Stimulated activated naive B cell treated with anti-CD40 and anti-IgM and Interleukin-4, amounts not matched to agents 10 μg/mL and 1 μg/mL and 100 μg/mL, for 72 hours (primary cell): ENCODE measurements around the gene KIF3B.
A peak's percentile ranks its signal among the peaks of the same experiment; 100 is the strongest.

ENCODE experiments used
- ATAC-seq, 2 donors: fragments of 150-1000 bp; cut with Tn5 transposase; replicated peaks; 2 replicates each; pipeline ENCODE4 v1.10.0; 2021; ENCODE audit warnings: moderate library complexity in 1 of 2
- DNase-seq: peaks from one replicate; pipeline ENCODE4 v3.0.0; 2021
- H3K27ac Mint-ChIP-seq: one replicate; pipeline ENCODE4 v1.8.0; 2022; ENCODE audit warnings: mild to moderate bottlenecking, mixed read lengths
- H3K27me3 Mint-ChIP-seq, 2 donors: one replicate each; pipeline ENCODE4 v1.8.0; 2022; ENCODE audit warnings: mixed read lengths in 2 of 2
- H3K36me3 Mint-ChIP-seq, 2 donors: one replicate each; pipeline ENCODE4 v1.8.0; 2022; ENCODE audit warnings: mixed read lengths in 2 of 2, mild to moderate bottlenecking in 1 of 2
- H3K4me1 Mint-ChIP-seq, 2 donors: one replicate each; pipeline ENCODE4 v1.8.0; 2022; ENCODE audit warnings: mixed read lengths in 2 of 2, mild to moderate bottlenecking in 1 of 2
- H3K4me3 Mint-ChIP-seq, 2 donors: one replicate each; pipeline ENCODE4 v1.8.0; 2022; ENCODE audit warnings: mild to moderate bottlenecking in 2 of 2, mixed read lengths in 2 of 2, moderate library complexity in 1 of 2
- H3K9me3 Mint-ChIP-seq, 2 donors: one replicate each; pipeline ENCODE4 v1.8.0; 2022; ENCODE audit warnings: mixed read lengths in 2 of 2, mild to moderate bottlenecking in 1 of 2

Gene KIF3B

DNA sequence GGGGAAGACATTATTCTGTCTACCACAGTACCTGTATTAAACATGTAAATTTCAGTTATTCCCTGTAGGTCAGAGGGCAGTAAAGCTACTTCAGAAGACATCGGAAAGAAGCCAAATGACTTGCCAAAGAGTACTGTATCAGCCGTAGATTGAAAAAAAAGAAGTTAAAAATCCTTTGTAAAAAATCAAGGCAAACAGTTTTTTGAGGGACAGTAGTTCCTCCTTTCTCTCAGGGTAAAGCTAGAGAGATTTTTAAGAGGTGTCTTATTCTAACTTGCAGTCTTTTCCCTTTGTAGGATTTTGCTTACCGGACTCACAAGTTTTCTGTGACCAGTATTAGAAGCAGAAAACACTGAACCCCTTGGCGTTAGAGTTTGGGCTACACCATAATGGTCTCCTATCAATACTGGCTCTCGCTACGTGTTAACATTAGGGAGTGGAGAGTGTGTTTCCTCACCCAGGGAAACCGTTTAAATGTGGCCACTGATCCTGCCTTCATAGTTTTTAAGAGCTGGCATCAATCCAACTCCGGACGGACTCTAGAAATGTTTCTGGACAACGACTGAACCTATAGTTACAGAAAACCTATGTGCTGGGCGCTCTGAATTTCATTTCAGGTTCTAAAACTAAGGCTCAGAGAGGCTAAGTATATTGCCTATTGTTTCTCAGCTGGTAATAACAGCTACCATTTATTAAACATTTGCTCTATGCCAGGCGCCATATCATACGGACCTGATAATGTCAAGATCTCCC is 79.3 kb downstream of the KIF3B start:
- peak overlapping the region; percentile 98 to 99 for H3K4me3 Mint-ChIP-seq

DNA sequence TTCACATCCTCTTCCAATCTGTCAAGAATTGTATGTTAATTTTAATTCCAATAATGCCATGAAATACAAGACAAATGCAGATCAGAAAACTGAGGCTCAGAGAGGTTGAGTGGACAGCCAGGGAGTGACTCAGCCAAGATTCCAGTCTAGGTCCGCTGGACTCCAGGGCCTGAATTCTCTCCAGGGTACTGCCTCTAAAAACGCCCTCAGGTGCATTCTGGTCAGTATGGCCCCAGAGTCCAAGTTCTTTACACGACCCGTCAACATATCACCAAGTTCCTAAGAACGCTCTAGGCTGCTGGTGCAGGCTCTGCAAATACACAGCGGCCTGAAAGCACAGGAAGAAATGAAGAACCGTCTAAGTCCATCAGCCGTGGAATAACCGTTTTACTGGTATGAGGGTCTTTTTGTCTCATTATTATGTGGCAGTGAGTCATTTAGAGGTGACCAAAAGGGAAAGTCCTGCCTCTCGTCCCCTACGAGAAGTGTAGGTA is 80.0 kb downstream of the KIF3B start:
- peaks cover 9 to 21% of the 10 kb centered on the region in 2 donors for H3K36me3 Mint-ChIP-seq
- H3K4me3 Mint-ChIP-seq, result peak overlapping the region; percentile 98 to 99
- DNase-seq, result no peak
- peak overlapping the region; percentile 100 for H3K27ac Mint-ChIP-seq
- peaks cover 36 to 69% of the 10 kb centered on the region in 2 donors for H3K4me1 Mint-ChIP-seq
- no peak for ATAC-seq
- no peaks in the 10 kb centered on the region for H3K9me3 Mint-ChIP-seq
- no peaks in the 10 kb centered on the region for H3K27me3 Mint-ChIP-seq

More for the DNA sequence above, 79.3 kb downstream of the KIF3B start:
- Mint-ChIP-seq H3K36me3 (peaks cover 9 to 20% of the 10 kb centered on the region in 2 donors), H3K4me1 (peaks cover 32 to 63% of the 10 kb centered on the region in 2 donors), H3K27ac (peak overlapping the region; percentile 100), H3K9me3 (no peaks in the 10 kb centered on the region), H3K27me3 (no peaks in the 10 kb centered on the region)
- no peak for ATAC-seq
- no peak for DNase-seq

DNA sequence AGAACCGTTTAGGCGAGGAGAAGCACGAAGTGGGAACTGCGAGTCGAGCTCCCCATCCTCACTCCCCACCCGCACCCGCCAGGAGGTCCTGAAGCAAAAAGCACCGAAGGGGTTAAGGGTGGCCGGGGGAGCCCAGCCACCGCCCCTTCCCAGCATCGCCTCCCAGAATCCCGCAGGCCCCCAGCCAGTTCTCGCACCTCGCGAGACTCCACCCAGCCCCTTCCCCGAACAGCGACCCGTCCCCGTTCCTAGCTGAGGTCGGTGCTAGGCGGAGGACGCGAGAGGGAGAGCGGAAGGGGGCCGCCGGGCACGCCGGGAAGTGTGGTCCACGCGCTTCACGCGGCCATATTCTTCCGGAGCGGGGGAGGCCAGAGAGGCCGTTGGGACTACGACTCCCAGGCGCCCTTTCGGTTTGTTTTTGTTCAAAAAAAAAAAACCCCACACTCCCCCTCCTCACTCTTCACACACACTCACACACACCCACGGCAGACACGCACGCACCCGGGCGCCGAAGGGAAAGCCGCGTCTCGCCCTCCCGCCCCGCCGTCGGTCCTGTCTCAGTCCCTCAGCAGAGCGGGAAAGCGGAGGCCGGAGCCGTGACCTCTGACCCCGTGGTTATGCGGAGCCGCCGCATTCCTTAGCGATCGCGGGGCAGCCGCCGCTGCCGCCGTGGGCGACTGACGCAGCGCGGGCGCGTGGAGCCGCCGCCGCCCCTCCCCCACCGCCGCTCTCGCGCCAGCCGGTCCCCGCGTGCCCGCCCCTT is 80.6 kb downstream of the KIF3B start, which contains the start of gene ASXL1:
Gene ASXL1, plus strand, starts transcription at position 463 of the 763 bp plus-strand sequence. CDS start 445 bp downstream, outside the sequence.
- H3K9me3 Mint-ChIP-seq, result no peaks in the 10 kb centered on the region
- H3K27me3 Mint-ChIP-seq, result no peaks in the 10 kb centered on the region

GRCh38 chr20:32358632-32358882 is 81.1 kb downstream of the KIF3B start:
- DNase-seq (no peak), ATAC-seq (no peak)
- Mint-ChIP-seq H3K27ac (no peak overlapping the region), H3K27me3 (no peaks in the 10 kb centered on the region), H3K4me1 (peaks cover 45 to 81% of the 10 kb centered on the region in 2 donors), H3K4me3 (peak overlapping the region; percentile 91), H3K9me3 (no peaks in the 10 kb centered on the region), H3K36me3 (peaks cover 9 to 21% of the 10 kb centered on the region in 2 donors)

More for the DNA sequence above, 80.6 kb downstream of the KIF3B start, which contains the start of gene ASXL1:
- Mint-ChIP-seq H3K36me3 (peaks cover 9 to 21% of the 10 kb centered on the region in 2 donors), H3K27ac (peak within 1 kb of the TSS; percentile 100), H3K4me3 (peak within 1 kb of the TSS; percentile 98 to 99), H3K4me1 (peaks cover 41 to 76% of the 10 kb centered on the region in 2 donors)
- peak; percentile 82 to 87 for ATAC-seq
- DNase-seq, result peak; percentile 97

- peak; percentile 64 for DNase-seq
- peaks cover 9 to 18% of the 10 kb centered on the region in 2 donors for H3K36me3 Mint-ChIP-seq
- H3K4me3 Mint-ChIP-seq, result peak overlapping the region; percentile 91
- ATAC-seq, result peak; percentile 12 to 28
- no peaks in the 10 kb centered on the region for H3K9me3 Mint-ChIP-seq
- H3K27me3 Mint-ChIP-seq, result no peaks in the 10 kb centered on the region
- H3K4me1 Mint-ChIP-seq, result peaks cover 48 to 81% of the 10 kb centered on the region in 2 donors
- H3K27ac Mint-ChIP-seq, result peak overlapping the region; percentile 91
Measured at GRCh38 chr20:32358883-32359632, 81.6 kb downstream of the KIF3B start.

- Mint-ChIP-seq H3K4me1 (peaks cover 46 to 78% of the 10 kb centered on the region in 2 donors), H3K27me3 (no peaks in the 10 kb centered on the region), H3K9me3 (no peaks in the 10 kb centered on the region), H3K27ac (peak overlapping the region; percentile 91), H3K36me3 (peaks cover 9 to 18% of the 10 kb centered on the region in 2 donors), H3K4me3 (peak overlapping the region; percentile 91)
- DNase-seq (no peak), ATAC-seq (no peak)
Measured at GRCh38 chr20:32359633-32360332, 82.3 kb downstream of the KIF3B start.

GRCh38 chr20:32360333-32360634 is 82.8 kb downstream of the KIF3B start:
- no peak for ATAC-seq
- H3K4me3 Mint-ChIP-seq, result peak overlapping the region; percentile 91
- no peak for DNase-seq
- peaks cover 9 to 18% of the 10 kb centered on the region in 2 donors for H3K36me3 Mint-ChIP-seq
- peak overlapping the region; percentile 91 for H3K27ac Mint-ChIP-seq
- no peaks in the 10 kb centered on the region for H3K9me3 Mint-ChIP-seq
- peaks cover 47 to 78% of the 10 kb centered on the region in 2 donors for H3K4me1 Mint-ChIP-seq
- H3K27me3 Mint-ChIP-seq, result no peaks in the 10 kb centered on the region

DNA sequence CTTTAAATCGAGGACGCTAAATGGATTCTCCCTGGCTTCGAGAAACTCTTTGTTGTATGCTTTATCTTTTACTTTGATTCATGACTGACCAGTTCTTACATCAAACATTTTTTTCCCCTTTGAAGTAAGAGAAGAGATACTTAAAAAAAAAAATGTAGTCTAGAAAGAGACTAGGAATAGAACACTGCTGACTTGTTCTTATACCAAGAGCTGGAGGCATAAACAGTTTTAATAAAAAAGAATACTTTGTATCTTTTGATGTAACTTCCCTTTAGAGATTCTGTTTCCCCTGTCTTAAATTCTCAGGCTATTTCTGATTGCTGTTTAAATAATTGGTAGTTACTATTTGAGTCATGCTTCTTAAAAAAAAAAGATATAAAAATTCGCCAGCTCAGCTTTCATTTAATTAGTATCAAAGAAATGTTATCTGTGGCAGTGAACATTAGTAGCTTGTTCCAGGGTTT is 85.5 kb downstream of the KIF3B start:
- no peak for DNase-seq
- Mint-ChIP-seq H3K4me3 (peak overlapping the region; percentile 9 to 26), H3K36me3 (peaks cover 11 to 30% of the 10 kb centered on the region in 2 donors)

DNA sequence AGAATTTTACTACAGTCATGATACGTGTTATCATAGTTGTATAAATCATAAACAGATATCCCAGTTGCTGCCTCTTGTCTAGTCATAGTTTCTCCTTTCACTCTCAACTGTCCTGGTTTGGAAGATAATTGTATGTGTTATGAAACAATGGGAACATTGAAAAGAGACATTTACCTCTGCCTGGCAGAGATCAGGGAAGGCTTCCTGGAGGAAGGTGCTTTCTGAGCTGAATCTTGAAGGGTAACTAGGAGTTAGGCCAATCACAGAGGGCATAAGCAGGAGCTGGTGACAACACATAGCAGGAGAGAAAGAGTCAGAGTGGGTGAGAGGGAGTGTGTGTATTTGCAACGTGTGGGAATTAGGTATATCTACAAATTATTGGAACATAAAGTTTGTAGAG is 86.0 kb downstream of the KIF3B start:
- Mint-ChIP-seq H3K27ac (peak overlapping the region; percentile 84), H3K36me3 (peaks cover 11 to 30% of the 10 kb centered on the region in 2 donors), H3K4me1 (peaks cover 56 to 84% of the 10 kb centered on the region in 2 donors), H3K27me3 (no peaks in the 10 kb centered on the region), H3K9me3 (no peaks in the 10 kb centered on the region), H3K4me3 (peak overlapping the region in 1 of 2 donors; percentile 26)
- DNase-seq (no peak), ATAC-seq (no peak)

More for the DNA sequence above, 85.5 kb downstream of the KIF3B start:
- H3K9me3 Mint-ChIP-seq, result no peaks in the 10 kb centered on the region
- H3K27ac Mint-ChIP-seq, result peak overlapping the region; percentile 84
- no peaks in the 10 kb centered on the region for H3K27me3 Mint-ChIP-seq
- H3K4me1 Mint-ChIP-seq, result peaks cover 51 to 78% of the 10 kb centered on the region in 2 donors
- no peak for ATAC-seq

DNA sequence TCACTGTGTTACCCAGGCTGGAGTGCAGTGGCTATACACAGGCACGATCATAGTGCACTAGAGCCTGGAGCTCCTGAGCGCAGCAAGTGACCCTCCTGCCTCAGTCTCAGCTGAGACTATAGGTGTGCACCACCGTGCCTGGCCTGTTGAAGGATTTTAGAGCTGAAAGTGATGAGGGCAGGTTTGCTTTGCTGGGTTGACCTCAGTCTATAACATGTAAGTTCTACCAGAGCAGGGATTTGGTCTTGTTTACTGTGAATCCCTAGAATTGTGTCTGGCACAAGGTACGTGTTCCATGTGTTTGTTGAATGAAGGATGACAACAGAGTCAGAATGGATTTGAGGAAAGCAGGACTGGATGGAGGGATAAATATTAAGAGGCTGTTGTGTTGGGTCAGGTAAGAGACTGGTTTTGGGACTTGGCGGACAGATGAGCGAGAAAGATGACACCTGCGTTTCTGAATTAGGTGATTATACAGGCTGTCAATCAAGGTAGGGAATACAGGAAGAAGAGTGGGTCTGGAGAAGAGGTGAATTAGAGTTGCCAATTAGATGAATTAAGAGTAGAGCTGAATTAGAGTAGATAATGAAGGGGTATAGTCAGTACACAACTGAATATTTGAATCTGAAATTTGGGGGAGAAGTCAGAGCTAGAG is 87.2 kb downstream of the KIF3B start:
- ATAC-seq (no peak), DNase-seq (no peak)
- Mint-ChIP-seq H3K27ac (peak overlapping the region; percentile 39), H3K4me3 (no peak overlapping the region), H3K9me3 (no peaks in the 10 kb centered on the region), H3K4me1 (peaks cover 56 to 85% of the 10 kb centered on the region in 2 donors), H3K36me3 (peaks cover 6 to 24% of the 10 kb centered on the region in 2 donors), H3K27me3 (no peaks in the 10 kb centered on the region)

GRCh38 chr20:32365564-32365963 is 88.1 kb downstream of the KIF3B start:
- DNase-seq (no peak), ATAC-seq (no peak)
- no peaks in the 10 kb centered on the region for H3K9me3 Mint-ChIP-seq
- no peak overlapping the region for H3K27ac Mint-ChIP-seq
- peaks cover 52 to 76% of the 10 kb centered on the region in 2 donors for H3K4me1 Mint-ChIP-seq
- H3K36me3 Mint-ChIP-seq, result peaks cover 6 to 22% of the 10 kb centered on the region in 2 donors
- no peak overlapping the region for H3K4me3 Mint-ChIP-seq
- H3K27me3 Mint-ChIP-seq, result no peaks in the 10 kb centered on the region

DNA sequence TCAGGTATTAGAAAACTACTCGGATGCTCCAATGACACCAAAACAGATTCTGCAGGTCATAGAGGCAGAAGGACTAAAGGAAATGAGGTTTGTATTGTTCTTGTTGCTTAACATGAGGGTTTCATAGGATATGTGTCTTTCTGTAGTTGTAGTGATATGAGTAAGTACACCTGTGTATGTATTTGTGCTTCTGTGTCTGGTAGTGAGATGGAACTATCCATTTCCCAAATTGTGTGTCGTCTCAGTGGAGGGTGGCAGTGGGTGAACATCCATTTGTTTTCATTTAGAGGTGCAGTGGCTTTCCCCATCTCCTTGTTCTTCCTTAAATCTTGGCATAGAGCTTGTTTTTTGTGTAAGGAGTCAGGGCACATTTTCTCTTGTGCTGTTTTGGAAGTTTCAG is 88.9 kb downstream of the KIF3B start:
- no peaks in the 10 kb centered on the region for H3K9me3 Mint-ChIP-seq
- H3K4me3 Mint-ChIP-seq, result no peak overlapping the region
- peaks cover 52 to 69% of the 10 kb centered on the region in 2 donors for H3K4me1 Mint-ChIP-seq
- peaks cover 5 to 21% of the 10 kb centered on the region in 2 donors for H3K36me3 Mint-ChIP-seq
- DNase-seq, result no peak
- peak overlapping the region; percentile 65 for H3K27ac Mint-ChIP-seq
- ATAC-seq, result peak; percentile 60 to 62
- H3K27me3 Mint-ChIP-seq, result no peaks in the 10 kb centered on the region

- H3K4me3 Mint-ChIP-seq, result no peak overlapping the region
- no peak overlapping the region for H3K27ac Mint-ChIP-seq
- H3K27me3 Mint-ChIP-seq, result no peaks in the 10 kb centered on the region
- H3K4me1 Mint-ChIP-seq, result peaks cover 39 to 49% of the 10 kb centered on the region in 2 donors
- H3K9me3 Mint-ChIP-seq, result no peaks in the 10 kb centered on the region
- DNase-seq (no peak), ATAC-seq (no peak)
- H3K36me3 Mint-ChIP-seq, result peaks cover 3 to 14% of the 10 kb centered on the region in 2 donors
Measured at GRCh38 chr20:32368323-32368722, 90.9 kb downstream of the KIF3B start.
